NT2/D1 (cell line): ENCODE measurements around the gene TPSAB1.

Experiments
- DNase-seq: peaks from one replicate; pipeline ENCODE4 v3.0.0-alpha.2; 2011; ENCODE audit warnings: low read depth, low spot score
- H3K27me3 ChIP-seq: 2 replicates; pipeline ENCODE4 v1.6.0; 2011; ENCODE audit warnings: mild to moderate bottlenecking; ENCODE audit not compliant: insufficient read length, insufficient read depth
- H3K36me3 ChIP-seq: 2 replicates; pipeline ENCODE4 v1.6.1; 2011; ENCODE audit warnings: mild to moderate bottlenecking, low read length, mixed read lengths; ENCODE audit not compliant: insufficient read depth, insufficient read length
- H3K4me1 ChIP-seq: 2 replicates; pipeline ENCODE4 v1.5.1; 2011; ENCODE audit not compliant: insufficient read depth, insufficient read length
- H3K4me3 ChIP-seq: 2 replicates; pipeline ENCODE4 v1.5.1; 2011; ENCODE audit warnings: low read depth; ENCODE audit not compliant: insufficient read length
- H3K9ac ChIP-seq: 2 replicates; pipeline ENCODE4 v1.6.0; 2011; ENCODE audit warnings: low read depth; ENCODE audit not compliant: insufficient read length
- H3K9me3 ChIP-seq: 2 replicates; pipeline ENCODE4 v1.5.1; 2011; ENCODE audit warnings: mild to moderate bottlenecking, low read length; ENCODE audit not compliant: insufficient read depth
- SUZ12 ChIP-seq: IDR thresholded peaks from 2 replicates; pipeline ENCODE4 v1.6.1; 2011; ENCODE audit not compliant: insufficient read length, insufficient read depth; ENCODE audit errors: extremely low read depth
- YY1 ChIP-seq: IDR thresholded peaks from 2 replicates; pipeline ENCODE4 v1.6.1; 2011; ENCODE audit not compliant: insufficient read length, insufficient read depth
- ZNF274 ChIP-seq: IDR thresholded peaks from 2 replicates; pipeline ENCODE4 v1.6.1; 2011; ENCODE audit warnings: mild to moderate bottlenecking, low read depth, low read length

Gene TPSAB1

GRCh38 chr16:1288813-1289476 is 48.4 kb downstream of the TPSAB1 start:
- no peak for DNase-seq
- TF ChIP-seq SUZ12 (no peak), ZNF274 (no peak), YY1 (no peak)
- Histone ChIP-seq H3K4me1 (peaks cover 14% of the 10 kb centered on the region), H3K36me3 (no peaks in the 10 kb centered on the region), H3K9me3 (no peaks in the 10 kb centered on the region), H3K4me3 (no peak overlapping the region), H3K27me3 (peaks cover 66% of the 10 kb centered on the region), H3K9ac (no peak overlapping the region)

- peak overlapping the region; percentile 21 for H3K4me3 ChIP-seq
- H3K27me3 ChIP-seq: peaks cover 61% of the 10 kb centered on the region
- H3K9me3 ChIP-seq: no peaks in the 10 kb centered on the region
- peak overlapping the region; percentile 68 for H3K9ac ChIP-seq
- no peaks in the 10 kb centered on the region for H3K36me3 ChIP-seq
- no peak for DNase-seq
- H3K4me1 ChIP-seq: peaks cover 12% of the 10 kb centered on the region
- TF ChIP-seq ZNF274 (no peak), YY1 (no peak), SUZ12 (no peak)
Measured at GRCh38 chr16:1289477-1289866, 49.0 kb downstream of the TPSAB1 start.

- H3K27me3 ChIP-seq: peaks cover 58% of the 10 kb centered on the region
Measured at GRCh38 chr16:1290063-1290501, 49.6 kb downstream of the TPSAB1 start.

GRCh38 chr16:1290860-1291575 is 50.5 kb downstream of the TPSAB1 start:
- H3K4me1 ChIP-seq: peaks cover 11% of the 10 kb centered on the region
- no peak overlapping the region for H3K4me3 ChIP-seq
- H3K9me3 ChIP-seq: no peaks in the 10 kb centered on the region
- H3K9ac ChIP-seq: no peak overlapping the region
- DNase-seq: no peak
- H3K27me3 ChIP-seq: peaks cover 50% of the 10 kb centered on the region
- TF ChIP-seq SUZ12 (no peak), YY1 (no peak), ZNF274 (no peak)
- H3K36me3 ChIP-seq: no peaks in the 10 kb centered on the region

More at GRCh38 chr16:1290063-1290501, 49.6 kb downstream of the TPSAB1 start:
- no peaks in the 10 kb centered on the region for H3K36me3 ChIP-seq
- no peak for DNase-seq
- peak overlapping the region; percentile 21 for H3K4me3 ChIP-seq
- TF ChIP-seq ZNF274 (no peak), SUZ12 (no peak), YY1 (no peak)
- peak overlapping the region; percentile 59 for H3K9ac ChIP-seq
- peaks cover 12% of the 10 kb centered on the region for H3K4me1 ChIP-seq
- H3K9me3 ChIP-seq: no peaks in the 10 kb centered on the region

GRCh38 chr16:1291576-1291974 is 51.1 kb downstream of the TPSAB1 start:
- Histone ChIP-seq H3K9me3 (no peaks in the 10 kb centered on the region), H3K4me1 (peaks cover 7% of the 10 kb centered on the region), H3K36me3 (no peaks in the 10 kb centered on the region), H3K27me3 (peaks cover 45% of the 10 kb centered on the region), H3K9ac (no peak overlapping the region), H3K4me3 (no peak overlapping the region)
- DNase-seq: no peak
- TF ChIP-seq ZNF274 (no peak), SUZ12 (no peak), YY1 (no peak)
